Heart left ventricle (tissue), 16 donors: ENCODE data around the gene CARD8. TPM values are rescaled to one million over a fixed set of nuclear protein-coding genes. Genes with fewer than 3 reads are reported as not detected.

Experiments
- ATAC-seq, 4 donors: fragments of 200-7000 bp; cut with Tn5 transposase; one replicate each; pipeline ENCODE4 v1.9.1; 2020 to 2022; ENCODE audit warnings: moderate library complexity in 4 of 4, mild to moderate bottlenecking in 3 of 4, moderate number of reproducible peaks in 1 of 4
- DNase-seq, 5 donors: peaks; one replicate each; pipeline ENCODE4 v3.0.0-alpha.2; 2020
- H3K27ac ChIP-seq, 12 donors: fragments of 200-600 bp; sonication (generic) in 4 of 12; one replicate each; pipeline versions ENCODE4 v1.5.0 to v1.8.0; 2016 to 2022; ENCODE audit warnings: mild to moderate bottlenecking in 2 of 12
- H3K27me3 ChIP-seq, 9 donors: fragments of 200-600 bp; sonication (generic) in 2 of 9; one replicate each; pipeline versions ENCODE4 v1.5.1 to v1.8.0; 2016 to 2022; ENCODE audit warnings: mild to moderate bottlenecking in 3 of 9
- H3K36me3 ChIP-seq, 9 donors: fragments of 200-600 bp; sonication (generic) in 2 of 9; one replicate each; pipeline versions ENCODE4 v1.5.0 to v1.8.0; 2018 to 2022; ENCODE audit warnings: mild to moderate bottlenecking in 2 of 9
- H3K4me1 ChIP-seq, 12 donors: fragments of 200-600 bp; sonication (generic) in 4 of 12; one replicate each; pipeline versions ENCODE4 v1.5.0 to v1.8.0; 2016 to 2022; ENCODE audit warnings: mild to moderate bottlenecking in 3 of 12
- H3K4me3 ChIP-seq, 12 donors: fragments of 200-600 bp; sonication (generic) in 4 of 12; one replicate each; pipeline versions ENCODE4 v1.5.0 to v1.8.0; 2017 to 2022; ENCODE audit warnings: mild to moderate bottlenecking in 9 of 12, moderate library complexity in 4 of 12
- H3K9me3 ChIP-seq, 12 donors: fragments of 200-600 bp; sonication (generic) in 4 of 12; one replicate each; pipeline versions ENCODE4 v1.5.0 to v1.8.0; 2016 to 2022; ENCODE audit warnings: mild to moderate bottlenecking in 1 of 12
- POLR2A ChIP-seq, 2 donors: fragments of 450-650 bp; IDR thresholded peaks; one replicate each; pipeline ENCODE4 v1.6.1; 2017; ENCODE audit warnings: antibody characterized with exemption in 2 of 2, mild to moderate bottlenecking in 2 of 2, moderate library complexity in 2 of 2
- WGBS, 4 donors: extraction: QIAGEN DNeasy Blood & Tissue Kit in 2 of 4; methylation state at CpG; one replicate each; pipeline versions ENCODE4 v1.1.5 to v1.1.7; 2013 to 2018; 5-methylcytosine and 5-hydroxymethylcytosine counted together
- intact Hi-C, 10 donors: fragments of 100-400 bp; cut with DNase I; formaldehyde crosslinking; loops; one replicate each; pipeline versions ENCODE4 v1.11.1 to v1.14.2; 2022
- polyA plus RNA-seq, 2 donors: library from polyadenylated mRNA; stranded (reverse); fragments of 200-250 nt; gene quantifications; one replicate each; pipeline ENCODE4 v1.2.3, GENCODE V29; 2013
- total RNA-seq, 9 donors: library from RNA; depleted of rRNA in 2 of 9; stranded (reverse); fragments of >200 nt in 2 of 9; fragmentation: NEBNext Ultra II Directional in 3 of 9; extraction: Animal tissue kit (Norgen Biotek cat#: 25700) in 3 of 9; gene quantifications; one replicate each; pipeline versions ENCODE4 v1.1.0 to v1.2.4, GENCODE V29; 2016 to 2023
- TF ChIP-seq, protein P1 (sequence below), 12 donors: fragments of 200-600 bp; sonication (generic) in 4 of 12; IDR thresholded peaks; one replicate each; pipeline versions ENCODE4 v1.5.0 to v1.8.0; 2018 to 2022; ENCODE audit warnings: antibody characterized with exemption in 12 of 12, mild to moderate bottlenecking in 5 of 12
- donor health status: ischemic (EF 13 %, LVEDD 7.1; RV severe dilation, severe dysfunction).
- donor health status: healthy with polysubstance abuse.
- donor health status: DM: no; HTN: yes; CAD: no.
- donor health status: DM: no; HTN: no; CAD: no.
- donor health status: ischemic (EF 25% LVEDD 6.9; RV normal size, moderate dysfunction).
- donor health status: ischemic (EF 25% LVEDD 5.7; RV mildly dilated, moderate dysfunction).
- donor health status: healthy.
- donor health status: DM: yes; HTN: yes; CAD: no.
- donor health status: ischemic (EF 35%, LVEDD 5.7; RV mildly dilated, moderate dysfunction).
- donor health status: nonischemic (EF 11% LVEDD 7.7; RV severe dilation, severe dysfunction).
- donor health status: DM: yes; HTN: yes; CAD: no.
- donor health status: PGD.
- donor health status: ischemic (EF 29% LVEDD 5.4; RV normal size, mild dysfunction).
- donor health status: nonischemic (EF 23%, LVEDD 6.1; RV moderate dilation, normal function).

Gene CARD8
- total and polyA plus RNA-seq, 11 donors = 18.3 to 49.0 (median 23.8) TPM

- 74 to 82% (median 76%) methylated on average over 13 of the region's 13 CpGs for WGBS, 4 donors
- H3K36me3 ChIP-seq = peaks cover 0 to 27% (median 4%) of the 10 kb centered on the region in 9 donors
- H3K27ac ChIP-seq = no peak overlapping the region
- intact Hi-C loops = no loop called here
- DNase-seq (no peak), ATAC-seq (no peak)
- no peak overlapping the region for H3K4me3 ChIP-seq
- H3K27me3 ChIP-seq = no peaks in the 10 kb centered on the region
- TF ChIP-seq, protein P1, sequence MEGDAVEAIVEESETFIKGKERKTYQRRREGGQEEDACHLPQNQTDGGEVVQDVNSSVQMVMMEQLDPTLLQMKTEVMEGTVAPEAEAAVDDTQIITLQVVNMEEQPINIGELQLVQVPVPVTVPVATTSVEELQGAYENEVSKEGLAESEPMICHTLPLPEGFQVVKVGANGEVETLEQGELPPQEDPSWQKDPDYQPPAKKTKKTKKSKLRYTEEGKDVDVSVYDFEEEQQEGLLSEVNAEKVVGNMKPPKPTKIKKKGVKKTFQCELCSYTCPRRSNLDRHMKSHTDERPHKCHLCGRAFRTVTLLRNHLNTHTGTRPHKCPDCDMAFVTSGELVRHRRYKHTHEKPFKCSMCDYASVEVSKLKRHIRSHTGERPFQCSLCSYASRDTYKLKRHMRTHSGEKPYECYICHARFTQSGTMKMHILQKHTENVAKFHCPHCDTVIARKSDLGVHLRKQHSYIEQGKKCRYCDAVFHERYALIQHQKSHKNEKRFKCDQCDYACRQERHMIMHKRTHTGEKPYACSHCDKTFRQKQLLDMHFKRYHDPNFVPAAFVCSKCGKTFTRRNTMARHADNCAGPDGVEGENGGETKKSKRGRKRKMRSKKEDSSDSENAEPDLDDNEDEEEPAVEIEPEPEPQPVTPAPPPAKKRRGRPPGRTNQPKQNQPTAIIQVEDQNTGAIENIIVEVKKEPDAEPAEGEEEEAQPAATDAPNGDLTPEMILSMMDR (IDR thresholded peaks at IDR 0.05) = no peak
- TF ChIP-seq POLR2A (IDR thresholded peaks at IDR 0.05) = no peak
- H3K9me3 ChIP-seq = no peaks in the 10 kb centered on the region
- H3K4me1 ChIP-seq = no peaks in the 10 kb centered on the region
These were observed 65.3 kb downstream of the CARD8 start for GRCh38 chr19:48190288-48190884.

- DNase-seq (peak in 1 of 5 donors; percentile 20), ATAC-seq (no peak)
- Histone ChIP-seq H3K36me3 (peaks cover 0 to 27% (median 8%) of the 10 kb centered on the region in 9 donors), H3K9me3 (peaks cover 0 to 9% (median 4%) of the 10 kb centered on the region in 12 donors), H3K4me3 (no peak overlapping the region), H3K27me3 (no peaks in the 10 kb centered on the region), H3K27ac (no peak overlapping the region), H3K4me1 (no peaks in the 10 kb centered on the region)
- intact Hi-C loops = no loop called here
- TF ChIP-seq, protein P1 (IDR thresholded peaks at IDR 0.05) = no peak
- no peak for TF ChIP-seq POLR2A (IDR thresholded peaks at IDR 0.05)
- 87 to 94% (median 90%) methylated on average over 8 of the region's 8 CpGs for WGBS, 4 donors
These were observed 69.1 kb downstream of the CARD8 start for GRCh38 chr19:48186541-48186991.

DNA sequence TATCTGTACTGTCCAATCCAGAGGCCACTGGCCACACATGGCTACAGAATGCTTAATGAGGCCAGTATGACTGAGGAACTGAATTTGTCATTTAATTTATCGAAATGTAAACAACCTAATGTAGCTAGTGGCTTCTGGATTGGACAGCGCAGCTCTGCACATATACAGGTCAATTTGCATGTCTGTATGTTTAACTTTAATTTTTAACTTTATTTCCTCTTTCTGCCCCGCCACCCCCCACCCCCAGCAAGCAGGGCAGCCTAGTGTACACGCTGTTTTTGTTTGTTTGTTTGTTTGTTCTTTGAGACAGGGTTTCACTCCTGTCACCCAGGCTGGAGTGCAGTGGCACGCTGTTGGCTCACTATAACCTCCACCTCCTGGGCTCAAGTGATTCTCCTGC is 69.7 kb downstream of the CARD8 start:
- ATAC-seq (no peak), DNase-seq (no peak)
- WGBS, 4 donors = 92 to 95% (median 93%) methylated on average over 5 of the region's 5 CpGs
- Histone ChIP-seq H3K4me3 (no peak overlapping the region), H3K27me3 (no peaks in the 10 kb centered on the region), H3K27ac (no peak overlapping the region), H3K36me3 (peaks cover 0 to 27% (median 8%) of the 10 kb centered on the region in 9 donors), H3K4me1 (no peaks in the 10 kb centered on the region), H3K9me3 (peaks cover 0 to 14% (median 9%) of the 10 kb centered on the region in 12 donors)
- no peak for TF ChIP-seq POLR2A (IDR thresholded peaks at IDR 0.05)
- TF ChIP-seq, protein P1 (IDR thresholded peaks at IDR 0.05) = no peak
- intact Hi-C loops = no loop called here

- 91 to 97% (median 93%) methylated on average over 9 of the region's 9 CpGs for WGBS, 4 donors
- Histone ChIP-seq H3K9me3 (peaks cover 0 to 20% (median 11%) of the 10 kb centered on the region in 12 donors), H3K27me3 (no peaks in the 10 kb centered on the region), H3K27ac (no peak overlapping the region), H3K36me3 (peaks cover 0 to 14% (median 4%) of the 10 kb centered on the region in 9 donors), H3K4me1 (no peaks in the 10 kb centered on the region), H3K4me3 (no peak overlapping the region)
- TF ChIP-seq, protein P1 (IDR thresholded peaks at IDR 0.05) = no peak
- TF ChIP-seq POLR2A (IDR thresholded peaks at IDR 0.05) = no peak
- ATAC-seq (no peak), DNase-seq (peak in 1 of 5 donors; percentile 25)
- intact Hi-C loops = no loop called here
These were observed 72.4 kb downstream of the CARD8 start for GRCh38 chr19:48183356-48183755.
